H9 (cell line): ENCODE data around the gene NEUROD2. TPM values are rescaled to one million over a fixed set of nuclear protein-coding genes. Genes with fewer than 3 reads are reported as not detected.

ENCODE experiments used
- DNase-seq: peaks from one replicate; pipeline ENCODE4 v3.0.0-alpha.2; 2017
- H2AFZ ChIP-seq: one replicate; pipeline ENCODE4 v1.6.1; 2013; ENCODE audit warnings: mild to moderate bottlenecking, low read length, control low read depth, moderate library complexity
- H2AK5ac ChIP-seq: 2 replicates; pipeline ENCODE4 v1.6.1; 2013; ENCODE audit warnings: low read length, control low read depth, mixed read lengths; ENCODE audit not compliant: insufficient read length
- H2BK120ac ChIP-seq: one replicate; pipeline ENCODE4 v1.6.1; 2013; ENCODE audit warnings: low read depth, mild to moderate bottlenecking, low read length, control low read depth, inconsistent platforms; ENCODE audit not compliant: poor library complexity, severe bottlenecking
- H2BK12ac ChIP-seq: 2 replicates; pipeline ENCODE4 v1.6.1; 2013; ENCODE audit warnings: low read length, control low read depth, mixed read lengths, low read depth; ENCODE audit not compliant: insufficient read length
- H2BK15ac ChIP-seq: 2 replicates; pipeline ENCODE4 v1.6.1; 2013; ENCODE audit warnings: low read depth, low read length, control low read depth
- H2BK20ac ChIP-seq: one replicate; pipeline ENCODE4 v1.6.1; 2013; ENCODE audit warnings: low read depth, mild to moderate bottlenecking, low read length, control low read depth, inconsistent platforms; ENCODE audit not compliant: poor library complexity, severe bottlenecking
- H2BK5ac ChIP-seq: 2 replicates; pipeline ENCODE4 v1.6.1; 2013; ENCODE audit warnings: low read length, control low read depth, mixed read lengths; ENCODE audit not compliant: insufficient read length
- H3K14ac ChIP-seq: 2 replicates; pipeline ENCODE4 v1.6.1; 2013; ENCODE audit warnings: low read length, control low read depth; ENCODE audit not compliant: insufficient read depth
- H3K18ac ChIP-seq: 2 replicates; pipeline ENCODE4 v1.6.1; 2013; ENCODE audit warnings: low read depth, mild to moderate bottlenecking, mixed read lengths, low read length, control low read depth; ENCODE audit not compliant: insufficient read length
- H3K23ac ChIP-seq: 2 replicates; pipeline ENCODE4 v1.6.1; 2013; ENCODE audit warnings: low read length, control low read depth, mixed read lengths, low read depth; ENCODE audit not compliant: insufficient read length
- H3K23me2 ChIP-seq: 2 replicates; pipeline ENCODE4 v1.6.1; 2013; ENCODE audit warnings: low read depth, mild to moderate bottlenecking, mixed read lengths, low read length, control low read depth; ENCODE audit not compliant: insufficient read length, poor library complexity, severe bottlenecking
- H3K27ac ChIP-seq: 2 replicates; pipeline ENCODE4 v1.5.1; 2013; ENCODE audit warnings: low read length, control low read depth, mixed read lengths, low read depth; ENCODE audit not compliant: insufficient read length
- H3K27me3 ChIP-seq: 2 replicates; pipeline ENCODE4 v1.6.1; 2013; ENCODE audit warnings: low read length, control low read depth, inconsistent platforms; ENCODE audit not compliant: insufficient read depth
- H3K4ac ChIP-seq: 2 replicates; pipeline ENCODE4 v1.6.1; 2013; ENCODE audit warnings: low read depth, mild to moderate bottlenecking, control low read depth, inconsistent platforms, low read length, moderate library complexity
- H3K4me1 ChIP-seq: 2 replicates; pipeline ENCODE4 v1.6.1; 2013; ENCODE audit warnings: low read length, control low read depth, inconsistent platforms; ENCODE audit not compliant: insufficient read depth
- H3K4me2 ChIP-seq: 2 replicates; pipeline ENCODE4 v1.6.1; 2013; ENCODE audit warnings: low read length, control low read depth, mixed read lengths; ENCODE audit not compliant: insufficient read length, insufficient read depth
- H3K56ac ChIP-seq: 2 replicates; pipeline ENCODE4 v1.6.1; 2013; ENCODE audit warnings: low read depth, mild to moderate bottlenecking, mixed read lengths, low read length, control low read depth; ENCODE audit not compliant: insufficient read length
- H3K79me1 ChIP-seq: 2 replicates; pipeline ENCODE4 v1.6.1; 2013; ENCODE audit warnings: low read depth, mild to moderate bottlenecking, moderate library complexity, low read length, control low read depth, inconsistent platforms; ENCODE audit not compliant: insufficient read depth, poor library complexity, severe bottlenecking
- H3K79me2 ChIP-seq: 2 replicates; pipeline ENCODE4 v1.6.1; 2013; ENCODE audit warnings: low read length, control low read depth, inconsistent platforms; ENCODE audit not compliant: insufficient read depth
- H3K9ac ChIP-seq: 2 replicates; pipeline ENCODE4 v1.6.1; 2013; ENCODE audit warnings: low read length, control low read depth, mixed read lengths; ENCODE audit not compliant: insufficient read length; ENCODE audit errors: extremely low read depth
- H3K9me3 ChIP-seq: one replicate; pipeline ENCODE4 v1.6.1; 2013; ENCODE audit warnings: low read depth, low read length, inconsistent platforms; ENCODE audit not compliant: control insufficient read depth
- H3T11ph ChIP-seq: one replicate; pipeline ENCODE4 v1.6.1; 2013; ENCODE audit warnings: mild to moderate bottlenecking, low read length, control low read depth, inconsistent platforms
- H4K20me1 ChIP-seq: one replicate; pipeline ENCODE4 v1.6.1; 2013; ENCODE audit not compliant: control insufficient read depth, insufficient read length, insufficient read depth
- H4K5ac ChIP-seq: 2 replicates; pipeline ENCODE4 v1.6.1; 2013; ENCODE audit warnings: low read depth, mild to moderate bottlenecking, mixed read lengths, low read length, control low read depth; ENCODE audit not compliant: insufficient read length
- H4K8ac ChIP-seq: replicated peaks from 2 replicates; pipeline ENCODE4 v1.6.1; 2013; ENCODE audit warnings: low read length, control low read depth, mixed read lengths, low read depth; ENCODE audit not compliant: insufficient read length
- H4K91ac ChIP-seq: 2 replicates; pipeline ENCODE4 v1.6.1; 2013; ENCODE audit warnings: low read depth, mild to moderate bottlenecking, moderate library complexity, mixed read lengths, low read length, control low read depth; ENCODE audit not compliant: insufficient read length
- H3K27ac Mint-ChIP-seq, 3 experiments: 2 replicates in 2 of 3; 3 replicates in 1 of 3; pipeline ENCODE4 v1.8.0; 2020 to 2021; ENCODE audit warnings: mixed read lengths in 3 of 3, mild to moderate bottlenecking in 1 of 3, moderate library complexity in 1 of 3
- H3K27me3 Mint-ChIP-seq: 2 replicates; pipeline ENCODE4 v1.8.0; 2021; ENCODE audit warnings: low read depth, mild to moderate bottlenecking, moderate library complexity, mixed read lengths
- H3K36me3 Mint-ChIP-seq, 3 experiments: 2 replicates in 2 of 3; 3 replicates in 1 of 3; pipeline ENCODE4 v1.8.0; 2020 to 2021; ENCODE audit warnings: low read depth in 3 of 3, mixed read lengths in 3 of 3; ENCODE audit not compliant: insufficient read depth in 1 of 3
- H3K4me1 Mint-ChIP-seq, 2 experiments: 2 replicates each; pipeline ENCODE4 v1.8.0; 2020; ENCODE audit warnings: mixed read lengths in 2 of 2
- H3K4me3 Mint-ChIP-seq, 2 experiments: 2 replicates in 1 of 2; 3 replicates in 1 of 2; pipeline ENCODE4 v1.8.0; 2020 to 2021; ENCODE audit warnings: mild to moderate bottlenecking in 2 of 2, mixed read lengths in 2 of 2, moderate library complexity in 1 of 2
- H3K9me3 Mint-ChIP-seq, 2 experiments: 2 replicates in 1 of 2; 3 replicates in 1 of 2; pipeline ENCODE4 v1.8.0; 2020; ENCODE audit warnings: mild to moderate bottlenecking in 2 of 2, mixed read lengths in 2 of 2, moderate library complexity in 1 of 2
- CTCF ChIP-seq: fragments of 200-600 bp; sonication (generic); conservative IDR thresholded peaks from 3 replicates; pipeline ENCODE4 v1.8.0; 2021; ENCODE audit warnings: antibody characterized with exemption, mild to moderate bottlenecking
- WGBS: extraction: QIAGEN DNeasy Blood & Tissue Kit; methylation state at CpG from one replicate; pipeline ENCODE4 v1.1.7; 2013; ENCODE audit warnings: missing lambda C conversion rate, low lambda C conversion rate, mixed read lengths; ENCODE audit not compliant: insufficient read length; ENCODE audit errors: extremely low coverage; 5-methylcytosine and 5-hydroxymethylcytosine counted together
- total RNA-seq: library from RNA; stranded (reverse); gene quantifications from 2 replicates; pipeline ENCODE4 v1.2.1, GENCODE V29; 2021

NEUROD2 gene
- total RNA-seq, 1 experiment from 2014 or later, result not detected

DNA sequence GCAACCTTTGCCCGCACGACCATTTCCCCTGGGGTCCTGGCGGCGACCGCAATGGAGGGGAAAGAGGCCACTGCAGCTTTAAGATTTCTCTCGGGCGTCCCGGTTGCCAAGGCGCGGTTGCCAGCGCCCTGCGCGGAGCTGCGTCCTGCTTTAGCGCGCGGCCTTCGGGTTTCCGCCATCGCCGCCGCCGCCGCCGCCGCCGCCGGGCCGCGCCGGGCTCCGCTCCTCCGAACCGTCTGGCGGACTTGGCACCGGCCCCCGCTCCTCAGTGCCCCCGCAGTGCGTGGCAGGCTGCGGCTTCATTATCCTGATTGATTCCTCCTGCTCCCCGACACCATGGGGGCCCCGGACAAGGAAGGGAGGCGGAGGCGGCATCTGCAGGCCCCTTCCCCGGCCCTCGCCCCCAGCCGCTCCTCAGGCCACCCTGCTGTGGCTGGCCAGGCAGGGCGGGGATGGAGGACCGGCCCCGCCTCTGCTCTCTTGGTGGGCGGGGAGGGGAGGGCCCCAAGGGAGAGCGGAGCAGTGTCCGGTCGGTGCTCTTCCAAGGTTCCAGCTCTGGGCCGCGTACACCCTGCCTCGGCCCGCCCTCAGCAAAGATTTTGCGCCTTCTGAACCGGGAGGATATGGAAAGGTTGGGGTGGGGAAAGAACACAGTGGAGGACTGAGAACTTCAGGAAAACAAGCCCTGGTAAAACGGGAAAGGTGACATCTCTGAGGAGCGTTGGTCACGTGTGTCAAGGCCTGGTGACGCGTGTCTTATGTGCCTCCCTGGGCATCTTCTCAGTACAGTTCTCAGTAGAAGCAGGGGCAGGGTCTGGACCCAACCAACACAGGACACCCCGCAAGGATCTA is 34.0 kb downstream of the NEUROD2 start:
- no peak overlapping the region for H2AFZ ChIP-seq
- no peak overlapping the region for H2BK15ac ChIP-seq
- no peak overlapping the region for H3K56ac ChIP-seq
- H2BK20ac ChIP-seq, result no peak overlapping the region
- peak; percentile 83 for DNase-seq
- Mint-ChIP-seq H3K27me3 (peaks cover 51% of the 10 kb centered on the region), H3K36me3 (peaks cover 0 to 9% (median 4%) of the 10 kb centered on the region in 3 experiments; a peak in 3 of 7 replicates), H3K27ac (peak overlapping the region in 2 of 3 experiments; percentile 27 to 65; a peak in 2 of 7 replicates), H3K9me3 (peaks cover 0 to 3% of the 10 kb centered on the region in 2 experiments; a peak in 2 of 5 replicates), H3K4me1 (peaks cover 15 to 20% of the 10 kb centered on the region in 2 experiments), H3K4me3 (peak overlapping the region; percentile 76 to 93)
- peak overlapping the region; percentile 55 for H3K4me2 ChIP-seq
- H2BK12ac ChIP-seq, result no peak overlapping the region
- no peaks in the 10 kb centered on the region for H3K9me3 ChIP-seq
- H3K23ac ChIP-seq, result no peak overlapping the region
- H2BK120ac ChIP-seq, result no peak overlapping the region
- no peak overlapping the region; the same call in 1 of the 2 replicates for H3K14ac ChIP-seq
- H3K9ac ChIP-seq, result no peak overlapping the region
- TF ChIP-seq CTCF, result no peak
- no peak overlapping the region for H4K5ac ChIP-seq
- H3K27ac ChIP-seq, result no peak overlapping the region
- H3K4ac ChIP-seq, result no peak overlapping the region
- H4K8ac ChIP-seq, result no peak overlapping the region
- no CpG with 5 or more reads among the region's 66 CpGs for WGBS
- no peaks in the 10 kb centered on the region for H4K20me1 ChIP-seq
- H3T11ph ChIP-seq, result no peak overlapping the region
- H3K79me1 ChIP-seq, result no peaks in the 10 kb centered on the region
- H3K4me1 ChIP-seq, result peaks cover 3% of the 10 kb centered on the region; the same call in 1 of the 2 replicates
- H2AK5ac ChIP-seq, result no peak overlapping the region
- no peak overlapping the region for H4K91ac ChIP-seq
- H3K27me3 ChIP-seq, result no peaks in the 10 kb centered on the region
- peaks cover 3% of the 10 kb centered on the region for H3K23me2 ChIP-seq
- no peaks in the 10 kb centered on the region for H3K79me2 ChIP-seq
- no peak overlapping the region for H3K18ac ChIP-seq
- H2BK5ac ChIP-seq, result no peak overlapping the region
